Fibroblast of mammary gland (primary cell): ENCODE results near the gene ZFP36L2.
A peak's percentile ranks its signal among the peaks of the same experiment; 100 is the strongest.

Experiments
- DNase-seq: peaks from one replicate; pipeline ENCODE4 v3.0.0-alpha.2; 2010; ENCODE audit warnings: low read depth
- H3K4me3 ChIP-seq: 2 replicates; pipeline ENCODE4 v1.5.1; 2011; ENCODE audit warnings: low read depth, mild to moderate bottlenecking, low read length, moderate library complexity; ENCODE audit not compliant: control insufficient read depth
- TF ChIP-seq, protein P1 (sequence below): conservative IDR thresholded peaks from 2 replicates; pipeline ENCODE4 v1.5.1; 2011; ENCODE audit warnings: low read depth, low read length, inconsistent platforms; ENCODE audit not compliant: control insufficient read depth, insufficient read depth

ZFP36L2 gene

DNA sequence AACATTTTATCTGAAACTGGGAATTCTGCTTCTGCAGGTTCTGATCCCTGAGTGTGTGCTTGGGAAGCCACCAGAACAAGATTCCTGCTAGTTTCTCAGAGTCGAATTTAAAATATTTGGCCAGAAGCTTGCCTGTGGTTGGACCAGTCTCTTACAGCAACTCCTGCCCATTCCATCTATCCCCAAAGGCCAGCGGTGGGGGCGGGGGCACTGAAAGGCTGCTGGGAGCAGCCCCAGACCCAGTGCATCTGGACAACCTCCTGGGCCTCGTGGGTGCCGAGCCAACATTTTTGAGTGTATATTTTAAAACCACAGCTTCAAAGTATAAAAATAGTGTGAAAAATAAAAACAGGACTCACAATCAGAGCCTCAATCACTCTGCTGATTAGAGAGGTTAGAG, 38.6 kb upstream of the ZFP36L2 start:
- peak; percentile 64 for DNase-seq
- TF ChIP-seq, protein P1, sequence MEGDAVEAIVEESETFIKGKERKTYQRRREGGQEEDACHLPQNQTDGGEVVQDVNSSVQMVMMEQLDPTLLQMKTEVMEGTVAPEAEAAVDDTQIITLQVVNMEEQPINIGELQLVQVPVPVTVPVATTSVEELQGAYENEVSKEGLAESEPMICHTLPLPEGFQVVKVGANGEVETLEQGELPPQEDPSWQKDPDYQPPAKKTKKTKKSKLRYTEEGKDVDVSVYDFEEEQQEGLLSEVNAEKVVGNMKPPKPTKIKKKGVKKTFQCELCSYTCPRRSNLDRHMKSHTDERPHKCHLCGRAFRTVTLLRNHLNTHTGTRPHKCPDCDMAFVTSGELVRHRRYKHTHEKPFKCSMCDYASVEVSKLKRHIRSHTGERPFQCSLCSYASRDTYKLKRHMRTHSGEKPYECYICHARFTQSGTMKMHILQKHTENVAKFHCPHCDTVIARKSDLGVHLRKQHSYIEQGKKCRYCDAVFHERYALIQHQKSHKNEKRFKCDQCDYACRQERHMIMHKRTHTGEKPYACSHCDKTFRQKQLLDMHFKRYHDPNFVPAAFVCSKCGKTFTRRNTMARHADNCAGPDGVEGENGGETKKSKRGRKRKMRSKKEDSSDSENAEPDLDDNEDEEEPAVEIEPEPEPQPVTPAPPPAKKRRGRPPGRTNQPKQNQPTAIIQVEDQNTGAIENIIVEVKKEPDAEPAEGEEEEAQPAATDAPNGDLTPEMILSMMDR = no peak
- no peak overlapping the region for H3K4me3 ChIP-seq

DNA sequence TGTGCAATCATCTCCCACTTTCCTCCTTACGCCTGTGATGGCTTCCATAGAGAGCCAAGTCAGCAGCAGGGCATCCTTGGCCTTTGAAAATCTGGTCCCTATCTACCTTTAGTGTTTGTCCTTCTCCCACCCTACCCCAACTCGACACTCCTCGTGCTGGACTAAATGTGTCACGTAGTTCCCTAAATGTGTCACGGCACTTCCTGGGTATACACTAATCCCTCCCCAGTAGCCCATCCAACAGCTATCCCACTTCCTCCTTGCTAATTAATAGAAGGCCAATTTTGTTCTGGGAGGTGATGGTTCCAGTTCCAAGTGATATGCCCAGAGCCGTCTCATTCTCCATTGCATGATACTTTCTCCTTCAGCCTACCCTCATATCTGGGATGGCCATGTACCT, 36.5 kb upstream of the ZFP36L2 start:
- TF ChIP-seq, protein P1 = no peak

DNA sequence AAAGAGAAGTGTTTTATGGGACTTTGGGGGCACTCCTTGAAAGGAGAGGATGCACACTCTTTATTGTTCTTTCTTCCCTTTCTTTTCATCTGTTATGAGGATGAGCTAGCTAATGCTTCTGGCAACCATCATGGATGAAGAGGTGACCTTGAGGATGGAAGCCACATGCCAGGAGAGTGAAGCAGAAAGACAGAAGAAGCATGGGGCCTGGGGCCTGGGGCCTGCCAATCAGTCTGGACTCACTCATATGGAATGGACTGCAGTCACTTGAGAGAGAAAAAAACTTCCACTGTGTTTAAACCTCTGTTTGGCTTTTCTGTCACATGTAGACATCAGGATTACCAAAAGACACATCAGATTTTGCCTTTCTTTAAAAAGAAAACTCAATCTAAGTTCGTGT, 35.8 kb upstream of the ZFP36L2 start:
- DNase-seq = no peak
- TF ChIP-seq, protein P1 = no peak
- no peak overlapping the region for H3K4me3 ChIP-seq

More for the DNA sequence above, 36.5 kb upstream of the ZFP36L2 start:
- no peak for DNase-seq
- H3K4me3 ChIP-seq = no peak overlapping the region

DNA sequence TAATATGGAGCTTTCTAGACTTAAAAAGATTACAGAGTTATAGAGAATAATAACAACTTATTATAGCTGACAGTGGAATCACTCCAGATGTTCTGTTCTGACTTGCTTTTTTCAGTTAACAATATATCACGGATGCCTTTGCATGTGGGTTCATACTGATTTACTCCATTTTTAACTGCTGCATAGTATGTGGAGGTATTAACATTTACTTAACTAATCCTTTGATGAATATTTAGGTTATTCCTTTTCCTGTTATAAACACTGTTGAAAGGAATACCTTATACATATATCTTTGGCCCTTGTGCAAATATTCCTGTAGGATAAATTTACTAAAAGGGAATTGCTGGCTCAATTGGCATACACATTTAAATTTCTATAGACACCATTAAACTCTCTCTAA, 33.1 kb upstream of the ZFP36L2 start:
- DNase-seq = no peak
- H3K4me3 ChIP-seq = no peak overlapping the region
- TF ChIP-seq, protein P1 = no peak

DNA sequence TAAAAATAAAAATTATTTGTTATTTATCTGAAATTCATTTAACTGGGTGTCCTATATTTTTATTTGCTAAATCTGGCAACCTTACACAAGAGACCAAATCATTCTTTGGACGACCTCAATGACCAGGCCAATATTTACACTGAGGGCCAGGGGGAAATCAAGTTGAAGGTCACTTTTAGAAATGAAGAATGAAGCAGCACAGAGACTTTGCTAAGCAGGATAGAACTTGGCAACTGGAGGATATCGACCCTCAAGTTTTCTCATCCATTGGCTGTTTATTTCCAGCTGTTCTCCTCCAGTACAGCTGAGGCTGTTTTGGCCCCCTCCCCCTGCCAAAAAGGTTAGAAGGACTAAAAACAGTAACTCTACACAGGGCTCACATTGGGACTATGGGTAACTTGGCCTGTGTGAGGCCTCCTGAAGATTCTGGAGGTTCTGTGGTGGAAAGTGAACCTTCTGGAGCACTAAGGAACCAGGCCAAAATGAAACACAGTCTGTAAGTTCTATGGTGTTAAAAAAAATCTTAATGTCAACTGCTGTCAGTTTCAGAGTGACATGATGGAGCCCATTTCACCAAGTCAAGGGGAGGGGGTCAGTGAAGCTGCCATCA, 32.2 kb upstream of the ZFP36L2 start:
- TF ChIP-seq, protein P1 = no peak
- DNase-seq = no peak
- no peak overlapping the region for H3K4me3 ChIP-seq

DNA sequence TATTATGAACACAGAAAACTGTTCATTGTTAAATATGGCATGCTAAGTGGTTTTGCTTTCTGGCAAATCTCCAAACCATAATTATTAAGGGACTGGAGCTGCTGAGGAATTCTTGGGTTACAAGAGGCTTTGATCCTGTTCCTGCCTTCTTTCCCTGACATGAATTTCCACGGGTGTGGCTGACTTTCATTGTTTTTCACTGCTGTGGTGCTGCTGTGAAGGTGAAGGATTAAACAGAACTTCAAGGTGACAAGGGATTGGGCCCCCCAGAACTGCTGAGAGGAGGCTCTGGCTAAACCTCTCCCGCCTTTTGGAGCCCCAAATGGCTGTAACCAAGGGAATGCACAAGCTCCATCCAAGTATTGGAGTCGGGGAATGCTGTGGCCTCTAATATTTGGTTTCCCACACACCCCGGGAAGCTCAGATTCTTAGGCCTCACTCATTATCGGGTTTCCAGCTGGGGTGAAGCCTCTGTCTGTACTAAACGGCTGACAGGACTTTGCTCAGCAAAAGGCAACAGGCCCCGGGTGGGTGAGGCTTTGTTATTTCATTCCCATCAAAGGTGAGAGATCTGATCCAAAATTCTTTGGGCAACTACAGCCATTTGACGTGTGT, 29.0 kb upstream of the ZFP36L2 start:
- TF ChIP-seq, protein P1 = no peak
- no peak for DNase-seq
- H3K4me3 ChIP-seq = no peak overlapping the region

DNA sequence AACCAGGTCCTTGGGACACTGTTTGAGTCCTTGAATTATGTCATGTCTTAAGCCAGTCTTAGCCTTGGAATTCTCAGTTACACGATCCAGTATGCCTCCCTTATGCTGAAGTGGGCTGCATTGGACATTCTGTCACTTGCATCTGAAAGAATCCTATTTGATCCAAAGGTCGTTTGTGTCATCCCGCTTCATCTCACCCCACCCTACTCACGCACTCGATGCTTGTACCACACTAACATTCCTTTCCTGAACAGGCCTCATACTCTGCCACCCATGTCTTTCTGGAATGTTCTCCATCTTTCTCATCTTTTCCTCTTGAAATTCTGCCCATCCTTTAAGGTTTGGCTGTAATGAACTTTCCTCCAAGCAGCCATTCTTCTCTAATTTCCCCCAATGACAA, 27.9 kb upstream of the ZFP36L2 start:
- TF ChIP-seq, protein P1 = no peak
- H3K4me3 ChIP-seq = no peak overlapping the region
- no peak for DNase-seq
